Stimulated activated CD4-positive, alpha-beta T cell treated with anti-CD3 and anti-CD28 coated beads, Interleukin-2, amount 100 ng/mL, for 48 hours (primary cell): Measurements from ENCODE around the gene RASGRP2.
"Not testable (repeated sequence)": the region's sequence is repeated elsewhere in the genome, so short reads cannot be mapped to it uniquely, and the experiment has no call there.

Source experiments
- DNase-seq, 2 donors: peaks; one replicate each; pipeline ENCODE4 v3.0.0-alpha.2; 2020

RASGRP2 gene

DNA sequence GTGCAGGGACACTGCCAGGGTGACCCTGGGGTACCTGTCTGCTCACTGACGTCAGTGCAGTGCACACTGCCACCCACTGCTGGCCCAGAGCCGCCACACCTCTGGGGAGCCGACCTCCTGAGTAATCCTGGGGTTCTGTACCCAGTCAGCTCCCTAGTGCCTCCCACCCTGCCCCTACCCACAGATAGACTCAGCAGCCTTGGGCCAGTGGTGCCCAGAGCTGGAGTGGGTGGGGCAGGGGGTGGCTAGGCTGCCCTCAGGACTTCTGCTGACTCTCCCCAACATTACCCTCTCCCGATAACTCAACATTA lies 26.7 kb downstream of the RASGRP2 start:
- no peak for DNase-seq

- DNase-seq: no peak
Measured at GRCh38 chr11:64716473-64717267, 27.3 kb downstream of the RASGRP2 start.

DNA sequence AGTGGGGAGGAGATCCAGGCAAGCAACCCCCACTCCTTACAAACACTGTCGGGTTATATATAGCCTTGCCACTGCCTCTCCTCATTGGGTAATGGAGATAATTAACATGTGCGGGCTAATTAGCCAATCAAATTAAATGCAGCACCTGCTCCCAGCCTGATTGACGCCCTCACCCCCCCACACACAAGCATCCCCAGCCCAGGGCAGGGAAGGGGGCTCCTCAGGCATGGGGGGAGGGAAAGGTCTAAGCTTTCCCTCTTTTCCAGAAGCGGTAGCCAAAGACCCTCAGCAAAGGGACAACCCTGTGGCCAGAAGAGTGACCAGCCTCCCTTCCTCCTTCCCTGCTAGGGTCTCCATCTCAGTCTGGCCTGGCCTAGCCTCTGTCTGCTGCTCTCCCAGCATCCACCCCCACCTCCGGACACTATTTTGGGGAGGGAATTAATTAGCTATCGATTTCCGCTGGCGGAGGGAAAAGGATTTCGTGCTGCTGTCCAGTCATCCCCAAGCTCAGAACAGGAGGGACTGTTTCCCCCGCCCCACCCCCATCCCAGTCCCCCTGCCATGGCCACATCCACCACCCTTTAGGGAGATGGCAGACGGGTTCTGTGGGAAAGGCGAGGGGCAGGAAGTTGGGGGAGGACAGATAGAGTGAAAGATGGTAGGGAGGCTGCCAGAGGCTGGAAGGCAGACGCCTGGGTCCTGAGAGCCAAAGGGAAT lies 28.0 kb downstream of the RASGRP2 start:
- DNase-seq: no peak

DNA sequence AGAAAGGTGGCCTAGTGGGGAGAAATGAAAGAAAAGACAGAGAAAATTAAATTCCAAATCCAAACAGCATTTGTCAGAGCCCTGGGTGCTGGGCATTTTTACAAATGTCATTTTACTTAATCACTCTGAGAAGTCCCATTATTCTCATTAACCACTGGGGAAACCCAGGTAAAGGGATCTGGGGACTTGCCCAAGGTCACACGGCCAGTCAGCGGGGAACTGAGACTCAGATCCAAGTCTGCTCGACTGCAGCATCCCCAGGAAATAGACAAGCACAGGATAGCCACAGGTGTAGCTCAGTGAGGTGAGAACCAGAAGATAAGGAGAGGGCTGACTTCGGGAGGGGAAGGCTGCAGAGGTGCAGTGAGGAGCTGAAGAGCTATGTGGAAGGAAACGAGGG lies 28.8 kb downstream of the RASGRP2 start:
- no peak for DNase-seq

DNA sequence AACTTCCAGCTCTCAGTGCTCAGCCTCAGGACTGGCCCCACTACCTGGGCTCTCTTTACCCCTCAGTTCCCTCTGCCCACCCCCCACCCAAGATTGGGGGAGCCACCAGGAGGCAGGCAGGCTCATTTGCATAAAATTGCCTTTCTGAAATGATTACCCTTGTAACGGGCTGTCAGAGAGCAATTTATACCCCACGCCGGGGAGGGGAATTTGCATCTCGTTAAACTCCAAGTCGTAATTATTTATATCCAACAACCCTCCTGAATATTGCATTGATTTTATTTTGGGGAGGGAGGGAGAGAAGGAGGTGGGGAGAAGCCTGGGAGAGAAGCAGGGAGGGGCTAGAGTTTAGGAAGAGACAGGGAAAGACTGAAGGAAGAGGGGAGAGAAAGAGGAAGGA lies 29.3 kb downstream of the RASGRP2 start:
- no peak for DNase-seq

DNA sequence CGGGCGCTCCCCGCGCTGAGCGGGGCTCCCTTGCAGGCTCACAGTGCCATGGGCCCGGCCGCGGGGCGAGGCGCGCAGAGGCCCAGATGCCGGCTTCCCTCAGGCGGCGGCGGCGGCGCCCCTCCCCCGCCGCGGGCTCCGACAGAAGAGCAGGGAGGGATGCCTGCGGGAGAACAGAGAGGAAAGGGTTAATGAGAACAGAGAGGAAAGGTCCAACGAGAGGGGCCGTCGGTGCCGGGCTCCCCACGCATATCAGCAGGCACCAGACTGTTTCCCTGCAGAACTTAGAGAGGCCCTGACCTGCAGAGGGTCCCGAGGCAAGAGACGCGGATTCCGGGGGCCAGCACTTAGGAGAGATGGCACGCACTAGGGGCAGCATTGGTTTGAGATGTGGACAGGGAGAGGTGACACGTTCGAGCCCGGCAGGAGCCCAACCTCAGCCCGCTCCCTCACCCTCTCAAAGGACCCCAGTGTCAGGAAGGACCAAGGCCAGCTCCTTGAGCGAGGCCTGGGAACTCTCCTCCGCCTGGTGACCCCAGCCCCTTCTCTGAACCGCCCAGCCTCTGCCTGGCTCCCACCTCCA lies 30.1 kb downstream of the RASGRP2 start:
- DNase-seq: no peak

DNA sequence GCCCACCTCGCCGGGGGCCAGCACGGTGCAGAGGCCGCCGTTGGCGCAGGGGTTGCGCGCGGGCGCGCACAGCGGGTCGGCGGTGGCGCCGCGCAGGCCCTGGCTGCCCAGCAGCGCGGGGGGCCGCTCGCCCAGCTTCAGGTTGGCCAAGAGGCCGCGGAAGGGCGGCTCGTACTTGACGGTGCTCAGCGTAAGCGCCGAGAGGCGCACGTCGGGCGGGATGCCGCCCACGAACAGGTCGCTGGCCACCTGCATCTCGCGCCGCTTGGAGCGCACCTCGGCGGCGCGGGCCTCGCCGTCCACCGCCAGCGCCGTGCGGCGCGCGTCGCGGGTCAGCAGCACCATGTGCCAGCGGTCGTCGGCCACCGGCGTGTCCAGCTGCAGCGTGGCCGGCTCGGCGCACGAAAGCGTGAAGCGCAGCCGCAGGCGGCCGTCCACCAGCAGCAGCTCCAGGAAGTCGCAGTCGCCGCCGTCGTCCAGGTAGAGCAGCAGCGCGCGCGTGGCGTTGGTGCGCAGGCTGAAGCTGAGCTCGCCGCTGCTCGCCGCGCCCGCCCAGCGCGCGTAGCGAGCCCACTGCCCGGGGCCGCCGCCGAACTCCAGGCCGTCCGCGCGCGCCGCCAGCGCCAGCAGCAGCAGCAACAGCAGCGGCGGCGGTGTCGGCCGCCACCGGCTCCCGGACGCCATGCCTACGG lies 30.8 kb downstream of the RASGRP2 start:
- no peak for DNase-seq

GRCh38 chr11:64712430-64713015 lies 31.4 kb downstream of the RASGRP2 start:
- no peak for DNase-seq

GRCh38 chr11:64711956-64712362 lies 32.0 kb downstream of the RASGRP2 start:
- DNase-seq: no peak

GRCh38 chr11:64711138-64711955 lies 32.6 kb downstream of the RASGRP2 start:
- DNase-seq: no peak

GRCh38 chr11:64710418-64711137 lies 33.4 kb downstream of the RASGRP2 start:
- DNase-seq: no peak

DNA sequence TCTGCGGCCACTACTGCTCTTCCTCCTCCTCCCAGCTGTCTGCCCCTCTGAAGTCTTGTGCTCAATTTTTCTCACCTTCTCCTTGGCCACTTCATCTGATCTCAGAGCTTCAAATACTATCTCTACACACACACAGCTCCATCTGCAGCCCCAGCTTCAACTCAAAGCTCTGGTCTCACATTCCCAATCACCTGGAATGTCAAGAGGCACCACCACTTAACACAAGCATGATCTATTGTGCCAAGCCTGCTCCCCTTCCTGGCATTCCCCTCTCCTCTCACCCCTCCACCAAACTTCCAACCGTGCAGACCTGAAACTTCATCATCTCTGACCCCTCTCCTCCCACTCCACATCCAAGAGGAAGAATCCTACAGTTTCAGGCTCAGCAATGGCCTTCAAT lies 38.4 kb downstream of the RASGRP2 start:
- no peak for DNase-seq

- no peak for DNase-seq
Measured at GRCh38 chr11:64703048-64703447, 40.9 kb downstream of the RASGRP2 start.

GRCh38 chr11:64701956-64702355 lies 42.0 kb downstream of the RASGRP2 start:
- not testable (repeated sequence) for DNase-seq

DNA sequence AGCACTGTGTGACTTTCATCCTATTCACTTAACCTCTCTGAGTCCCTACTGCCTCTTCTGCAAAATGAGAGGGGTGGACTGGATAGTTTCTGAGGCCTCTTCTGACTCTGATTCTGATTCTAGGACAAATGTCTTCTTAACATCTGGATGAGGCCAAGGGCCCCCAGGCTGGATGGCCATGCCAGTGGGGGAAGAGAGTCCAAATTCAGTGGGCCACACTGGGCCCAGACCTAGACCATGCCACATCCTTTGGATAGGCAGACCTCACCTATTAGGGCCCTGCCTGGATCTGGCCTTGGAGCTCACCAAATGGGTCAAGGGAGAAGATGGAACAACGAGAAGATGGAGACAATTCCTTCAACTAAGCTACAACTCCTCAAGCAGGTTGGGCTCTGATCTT lies 45.5 kb downstream of the RASGRP2 start:
- DNase-seq: no peak

GRCh38 chr11:64697663-64698375 lies 46.1 kb downstream of the RASGRP2 start:
- no peak for DNase-seq

GRCh38 chr11:64696045-64696444 lies 47.9 kb downstream of the RASGRP2 start:
- DNase-seq: no peak

DNA sequence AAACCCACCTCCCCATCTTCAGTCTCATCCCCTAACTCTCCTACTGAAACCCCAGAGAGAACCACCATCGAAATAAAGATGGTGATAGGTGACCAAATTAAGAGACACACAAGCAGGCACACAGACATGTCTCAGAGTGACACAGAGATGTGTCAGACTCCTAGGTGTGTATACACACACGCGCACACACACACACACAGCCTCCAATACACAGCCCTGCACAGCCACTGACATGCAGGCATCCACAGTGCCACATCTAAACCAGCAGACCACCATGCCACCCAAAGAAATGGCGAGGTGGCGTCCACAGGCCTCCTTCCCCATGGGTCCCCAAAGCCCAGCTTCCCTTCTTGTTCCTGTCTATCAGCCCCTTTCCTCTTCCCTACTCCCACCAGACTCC lies 48.4 kb downstream of the RASGRP2 start:
- no peak for DNase-seq

- DNase-seq: no peak
Measured at GRCh38 chr11:64694821-64695365, 49.0 kb downstream of the RASGRP2 start.

GRCh38 chr11:64694026-64694755 lies 49.8 kb downstream of the RASGRP2 start:
- no peak for DNase-seq
